Colonic mucosa (tissue), 4 donors: ENCODE data around the gene EPHB2. TPM values are rescaled to one million over a fixed set of nuclear protein-coding genes. Genes with fewer than 3 reads are reported as not detected.
A peak's percentile ranks its signal among the peaks of the same experiment; 100 is the strongest.

Experiments used
- DNase-seq: peaks from one replicate; pipeline ENCODE4 v3.0.0-alpha.2; 2020
- H3K27ac ChIP-seq: fragments of 200-600 bp; one replicate; pipeline ENCODE4 v1.8.0; 2021
- H3K27me3 ChIP-seq: fragments of 200-600 bp; one replicate; pipeline ENCODE4 v1.8.0; 2021
- H3K36me3 ChIP-seq: fragments of 200-600 bp; one replicate; pipeline ENCODE4 v1.8.0; 2021
- H3K4me1 ChIP-seq: fragments of 200-600 bp; one replicate; pipeline ENCODE4 v1.8.0; 2021; ENCODE audit warnings: mild to moderate bottlenecking
- H3K4me3 ChIP-seq: fragments of 200-600 bp; one replicate; pipeline ENCODE4 v1.8.0; 2021
- H3K9ac ChIP-seq, 2 donors: one replicate each; pipeline ENCODE4 v1.7.0; 2013; ENCODE audit warnings: control low read depth in 2 of 2, low read depth in 2 of 2, low read length in 2 of 2
- H3K9me3 ChIP-seq: fragments of 200-600 bp; one replicate; pipeline ENCODE4 v1.8.0; 2021
- intact Hi-C: fragments of 100-400 bp; cut with DNase I; formaldehyde crosslinking; loops from one replicate; pipeline ENCODE4 v1.14.1; 2022
- total RNA-seq, 2 donors: library from RNA; stranded (reverse); fragmentation: NEBNext Ultra II Directional in 1 of 2; extraction: Animal tissue kit (Norgen Biotek cat#: 25700) in 1 of 2; gene quantifications; one replicate each; pipeline ENCODE4 v1.2.1, GENCODE V29; 2021
- TF ChIP-seq, protein P1 (sequence below): fragments of 200-600 bp; IDR thresholded peaks from one replicate; pipeline ENCODE4 v1.8.0; 2022; ENCODE audit warnings: antibody characterized with exemption, mild to moderate bottlenecking
- donor health status: healthy.
- donor health status: DM: no; HTN: no; CAD: no.
- donor health status: DM: no; HTN: no; CAD: no.

EPHB2 gene
- total RNA-seq: 100 to 1,000 TPM in 1 of 2 donors, 10 to 100 TPM in 1; 71.9 to 150 TPM

DNA sequence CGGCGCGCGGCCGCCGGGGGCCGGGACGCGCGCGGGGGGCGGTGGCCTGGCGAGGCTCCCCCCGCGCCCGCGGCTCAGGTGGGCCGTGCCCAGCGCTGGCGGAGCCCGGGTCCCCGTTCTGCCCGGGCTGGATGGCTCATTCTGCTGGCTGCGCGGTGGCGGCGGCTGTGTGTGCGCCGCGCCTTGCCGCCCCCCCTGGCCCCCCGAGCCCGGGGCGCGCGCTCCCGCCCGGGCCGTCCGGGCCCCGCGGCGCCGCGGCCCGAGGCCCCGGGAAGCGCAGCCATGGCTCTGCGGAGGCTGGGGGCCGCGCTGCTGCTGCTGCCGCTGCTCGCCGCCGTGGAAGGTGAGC lies at the start of gene EPHB2:
EPHB2 (plus strand) TSS at position 139 of the 349 bp plus-strand sequence; CDS start at position 283, 144 bp downstream.
- no peaks in the 10 kb centered on the region for H3K27me3 ChIP-seq
- TF ChIP-seq, protein P1, sequence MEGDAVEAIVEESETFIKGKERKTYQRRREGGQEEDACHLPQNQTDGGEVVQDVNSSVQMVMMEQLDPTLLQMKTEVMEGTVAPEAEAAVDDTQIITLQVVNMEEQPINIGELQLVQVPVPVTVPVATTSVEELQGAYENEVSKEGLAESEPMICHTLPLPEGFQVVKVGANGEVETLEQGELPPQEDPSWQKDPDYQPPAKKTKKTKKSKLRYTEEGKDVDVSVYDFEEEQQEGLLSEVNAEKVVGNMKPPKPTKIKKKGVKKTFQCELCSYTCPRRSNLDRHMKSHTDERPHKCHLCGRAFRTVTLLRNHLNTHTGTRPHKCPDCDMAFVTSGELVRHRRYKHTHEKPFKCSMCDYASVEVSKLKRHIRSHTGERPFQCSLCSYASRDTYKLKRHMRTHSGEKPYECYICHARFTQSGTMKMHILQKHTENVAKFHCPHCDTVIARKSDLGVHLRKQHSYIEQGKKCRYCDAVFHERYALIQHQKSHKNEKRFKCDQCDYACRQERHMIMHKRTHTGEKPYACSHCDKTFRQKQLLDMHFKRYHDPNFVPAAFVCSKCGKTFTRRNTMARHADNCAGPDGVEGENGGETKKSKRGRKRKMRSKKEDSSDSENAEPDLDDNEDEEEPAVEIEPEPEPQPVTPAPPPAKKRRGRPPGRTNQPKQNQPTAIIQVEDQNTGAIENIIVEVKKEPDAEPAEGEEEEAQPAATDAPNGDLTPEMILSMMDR: no peak
- peak within 1 kb of the TSS; percentile 51 for H3K27ac ChIP-seq
- H3K4me3 ChIP-seq: peak within 1 kb of the TSS; percentile 65
- no peaks in the 10 kb centered on the region for H3K9me3 ChIP-seq
- intact Hi-C loops: no loop called here
- peaks cover 11% of the 10 kb centered on the region for H3K4me1 ChIP-seq
- peak; percentile 63 for DNase-seq
- peak within 1 kb of the TSS; percentile 38 to 72 for H3K9ac ChIP-seq
- H3K36me3 ChIP-seq: no peaks in the 10 kb centered on the region

DNA sequence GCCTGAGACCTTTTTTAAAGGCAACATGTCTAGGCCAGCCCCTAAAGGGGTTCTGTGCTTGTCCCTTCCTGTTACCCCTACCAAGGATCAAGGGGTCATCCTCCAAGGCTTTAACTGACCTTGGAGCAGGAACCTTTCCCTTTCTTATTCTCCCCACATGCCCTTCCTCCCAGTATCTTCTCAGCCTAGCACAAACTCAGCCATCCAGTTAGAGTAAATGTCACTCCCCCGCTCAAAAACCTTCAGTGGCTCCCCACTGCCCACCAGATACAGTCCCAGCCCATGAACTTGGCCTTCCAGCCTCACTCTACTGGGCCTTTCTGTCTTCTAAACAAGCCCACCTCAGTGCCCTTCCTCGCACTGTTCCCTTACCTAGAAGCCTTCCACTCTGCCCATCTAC lies 48.8 kb upstream of the EPHB2 start:
- Histone ChIP-seq H3K27ac (no peak overlapping the region), H3K4me3 (no peak overlapping the region), H3K27me3 (no peaks in the 10 kb centered on the region), H3K9ac (no peak overlapping the region), H3K9me3 (no peaks in the 10 kb centered on the region), H3K4me1 (no peaks in the 10 kb centered on the region), H3K36me3 (no peaks in the 10 kb centered on the region)
- intact Hi-C loops: loop anchor here (10.0 kb wide), 1 partner anchor 303 kb away; no protein-coding TSS in a partner anchor
- TF ChIP-seq, protein P1: no peak
- DNase-seq: no peak

DNA sequence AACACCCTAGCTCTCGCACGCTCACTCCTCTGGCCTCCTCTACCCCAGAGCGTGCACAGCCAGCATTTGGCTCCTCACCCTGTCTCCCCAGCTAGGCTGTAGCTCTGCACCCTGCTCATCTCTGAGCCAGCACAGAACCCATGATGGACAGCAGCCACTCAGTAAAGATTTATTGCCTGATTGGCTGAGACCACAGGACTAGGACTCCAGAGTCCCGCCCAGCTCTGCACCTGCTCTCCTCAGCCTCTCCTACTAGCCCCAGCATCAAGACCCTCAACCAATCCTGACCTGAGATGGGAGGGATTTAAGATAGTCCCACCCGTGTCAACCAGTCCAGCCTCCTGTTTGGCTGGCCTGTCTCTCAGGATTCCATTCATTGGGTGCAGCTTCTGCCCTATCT lies 48.3 kb upstream of the EPHB2 start:
- H3K27ac ChIP-seq: no peak overlapping the region
- H3K27me3 ChIP-seq: no peaks in the 10 kb centered on the region
- no peak overlapping the region for H3K4me3 ChIP-seq
- no peaks in the 10 kb centered on the region for H3K4me1 ChIP-seq
- no peak overlapping the region for H3K9ac ChIP-seq
- DNase-seq: no peak
- TF ChIP-seq, protein P1: no peak
- H3K36me3 ChIP-seq: no peaks in the 10 kb centered on the region
- intact Hi-C loops: loop anchor here (10.0 kb wide), 1 partner anchor 302 kb away; no protein-coding TSS in a partner anchor
- H3K9me3 ChIP-seq: no peaks in the 10 kb centered on the region

DNA sequence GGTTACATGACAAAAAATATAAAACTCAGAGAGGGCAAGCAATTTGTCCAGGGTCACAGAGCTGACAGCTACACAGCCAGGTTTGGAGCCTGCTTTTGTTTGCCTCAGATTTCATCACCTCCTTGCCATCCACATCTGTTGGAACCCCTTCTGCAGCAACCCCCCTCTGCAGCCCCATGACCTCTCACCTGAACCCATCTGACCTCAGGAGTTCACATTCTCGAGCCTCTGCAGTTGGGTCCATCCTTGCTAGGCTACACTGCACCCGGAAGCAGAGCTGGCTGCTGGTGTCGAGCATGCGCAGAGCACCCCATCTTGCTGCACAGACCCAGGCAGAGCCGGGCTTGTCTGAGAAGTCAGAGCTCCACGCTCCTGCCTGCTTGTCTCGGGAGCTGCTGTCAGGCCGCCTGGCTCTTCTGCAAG lies 47.6 kb upstream of the EPHB2 start:
- Histone ChIP-seq H3K4me1 (no peaks in the 10 kb centered on the region), H3K27me3 (no peaks in the 10 kb centered on the region), H3K4me3 (no peak overlapping the region), H3K27ac (no peak overlapping the region), H3K9ac (no peak overlapping the region), H3K9me3 (no peaks in the 10 kb centered on the region), H3K36me3 (no peaks in the 10 kb centered on the region)
- TF ChIP-seq, protein P1: no peak
- no peak for DNase-seq
- intact Hi-C loops: loop anchor here (10.0 kb wide), 1 partner anchor 302 kb away; no protein-coding TSS in a partner anchor

DNA sequence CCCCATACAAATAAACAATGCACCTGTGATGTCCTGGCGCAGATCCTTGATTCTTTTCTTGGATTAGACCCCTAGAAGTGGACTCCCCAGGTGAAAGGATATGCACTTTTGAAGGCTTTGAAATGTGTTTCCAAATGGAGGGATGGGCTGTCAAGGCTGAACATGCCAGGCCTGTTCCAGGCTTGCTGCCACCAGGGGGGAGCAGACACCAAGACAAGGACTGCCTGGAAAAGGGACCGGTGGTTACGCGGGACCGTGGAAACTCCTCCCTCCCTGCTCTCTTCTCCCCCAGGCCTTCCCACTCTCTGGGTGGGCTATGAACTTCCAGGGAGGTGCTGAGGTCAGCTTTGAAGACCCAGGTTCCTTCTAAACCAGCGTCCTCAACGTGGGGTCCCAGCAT lies 44.9 kb upstream of the EPHB2 start:
- Histone ChIP-seq H3K4me1 (no peaks in the 10 kb centered on the region), H3K9ac (peak overlapping the region in 1 of 2 donors; percentile 35), H3K27ac (no peak overlapping the region), H3K9me3 (no peaks in the 10 kb centered on the region), H3K36me3 (no peaks in the 10 kb centered on the region), H3K4me3 (no peak overlapping the region), H3K27me3 (no peaks in the 10 kb centered on the region)
- TF ChIP-seq, protein P1: peak; percentile 39
- DNase-seq: no peak
- intact Hi-C loops: loop anchor here (10.0 kb wide), 1 partner anchor 299 kb away; no protein-coding TSS in a partner anchor
